ENCODE results near the gene DENND5B.

DNA sequence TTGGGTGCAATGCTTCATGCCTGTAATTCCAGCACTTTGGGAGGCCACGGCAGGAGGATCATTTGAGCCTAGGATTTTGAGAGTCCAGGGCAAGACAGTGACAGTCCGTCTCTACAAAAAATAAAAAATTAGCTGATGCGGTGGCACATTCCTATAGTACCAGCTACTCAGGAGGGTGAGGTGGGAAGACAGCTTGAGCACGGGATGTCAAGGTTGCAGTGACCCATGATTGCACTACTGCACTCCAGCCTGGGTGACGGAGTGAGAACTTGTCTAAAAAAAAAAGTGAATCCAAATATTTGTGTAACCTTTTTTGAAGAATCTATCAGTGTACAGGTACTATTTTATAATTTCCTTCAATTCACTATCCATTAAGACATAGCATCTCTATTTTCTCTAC is 112.5 kb downstream of the DENND5B start:
- no peak for TF ChIP-seq CTCF (conservative IDR thresholded peaks at IDR 0.05)
- TF ChIP-seq EZH2 (IDR thresholded peaks at IDR 0.05; ENCODE audit: low read depth) = no peak
